Ovary (tissue), 9 donors: ENCODE data around the gene CTNNBIP1. TPM values are rescaled to one million over a fixed set of nuclear protein-coding genes. Genes with fewer than 3 reads are reported as not detected.
"Not testable (repeated sequence)": the region's sequence is repeated elsewhere in the genome, so short reads cannot be mapped to it uniquely, and the experiment has no call there.

ENCODE experiments used
- DNase-seq, 5 donors: peaks; one replicate each; pipeline ENCODE4 v3.0.0-alpha.2; 2019 to 2020
- H3K27ac ChIP-seq, 2 donors: fragments of 200-600 bp; one replicate each; pipeline versions ENCODE4 v1.5.1 to v1.8.0; 2019 to 2022
- H3K27me3 ChIP-seq: fragments of 200-600 bp; one replicate; pipeline ENCODE4 v1.8.0; 2022
- H3K36me3 ChIP-seq: fragments of 200-600 bp; sonication (generic); one replicate; pipeline ENCODE4 v1.5.1; 2019
- H3K4me1 ChIP-seq: one replicate; pipeline ENCODE4 v1.8.1; 2013; ENCODE audit warnings: mild to moderate bottlenecking, moderate library complexity; ENCODE audit not compliant: insufficient read depth
- H3K4me3 ChIP-seq: fragments of 200-600 bp; sonication (generic); one replicate; pipeline ENCODE4 v1.5.1; 2017
- H3K9me3 ChIP-seq, 2 donors: fragments of 200-600 bp in 1 of 2; sonication (generic) in 1 of 2; one replicate each; pipeline versions ENCODE4 v1.5.1 to v1.8.1; 2013 to 2019; ENCODE audit warnings: mild to moderate bottlenecking in 1 of 2, moderate library complexity in 1 of 2
- EP300 ChIP-seq: sonication (generic); formaldehyde crosslinking; IDR thresholded peaks from one replicate; pipeline ENCODE4 v1.6.1; 2017; ENCODE audit warnings: antibody characterized with exemption
- POLR2A ChIP-seq: fragments of 450-650 bp; IDR thresholded peaks from one replicate; pipeline ENCODE4 v1.6.1; 2017; ENCODE audit warnings: antibody characterized with exemption, mild to moderate bottlenecking, moderate library complexity
- WGBS, 3 donors: extraction: QIAGEN DNeasy Blood & Tissue Kit in 1 of 3; methylation state at CpG; one replicate each; pipeline versions ENCODE4 v1.1.5 to v1.1.7; 2013 to 2017; 5-methylcytosine and 5-hydroxymethylcytosine counted together
- intact Hi-C, 4 donors: fragments of 100-400 bp; cut with DNase I; formaldehyde crosslinking; loops; one replicate each; pipeline versions ENCODE4 v1.11.0 to v1.15.1; 2022 to 2023
- polyA plus RNA-seq, 2 donors: library from polyadenylated mRNA; stranded (reverse); fragments of 200-250 nt in 1 of 2; fragments of 350-450 nt in 1 of 2; fragmentation: Illumina TruSeq in 1 of 2; extraction: RNeasy Lipid Tissue Mini Kit (QIAGEN cat#74804) in 1 of 2; gene quantifications; one replicate each; pipeline ENCODE4 v1.2.3, GENCODE V29; 2013 to 2014
- total RNA-seq, 7 donors: library from RNA; depleted of rRNA in 2 of 7; stranded (reverse); fragments of >200 nt in 2 of 7; fragmentation: NEBNext Ultra II Directional in 3 of 7; extraction: Animal tissue kit (Norgen Biotek cat#: 25700) in 3 of 7; gene quantifications; one replicate each; pipeline versions ENCODE4 v1.1.0 to v1.2.4, GENCODE V29; 2016 to 2023
- TF ChIP-seq, protein P1 (sequence below), 3 donors: fragments of 450-650 bp in 2 of 3; fragments of 200-600 bp in 1 of 3; IDR thresholded peaks; one replicate each; pipeline versions ENCODE4 v1.5.1 to v1.8.0; 2016 to 2022; ENCODE audit warnings: antibody characterized with exemption in 3 of 3, mild to moderate bottlenecking in 1 of 3
- donor health status: DM: no; HTN: no; CAD: no; lungs with moderate emphysema.
- donor health status: DM: no; HTN: no; CAD: no.
- donor health status: Bipolar disorder and iron deficiency.
- donor health status: DM: yes; HTN: yes; CAD: no.
- donor health status: DM: no; HTN: no; CAD: no.
- donor health status: DM: yes; HTN: yes; CAD: no.

CTNNBIP1 gene
- total and polyA plus RNA-seq, 9 donors, result 10.4 to 28.5 (median 20.7) TPM

DNA sequence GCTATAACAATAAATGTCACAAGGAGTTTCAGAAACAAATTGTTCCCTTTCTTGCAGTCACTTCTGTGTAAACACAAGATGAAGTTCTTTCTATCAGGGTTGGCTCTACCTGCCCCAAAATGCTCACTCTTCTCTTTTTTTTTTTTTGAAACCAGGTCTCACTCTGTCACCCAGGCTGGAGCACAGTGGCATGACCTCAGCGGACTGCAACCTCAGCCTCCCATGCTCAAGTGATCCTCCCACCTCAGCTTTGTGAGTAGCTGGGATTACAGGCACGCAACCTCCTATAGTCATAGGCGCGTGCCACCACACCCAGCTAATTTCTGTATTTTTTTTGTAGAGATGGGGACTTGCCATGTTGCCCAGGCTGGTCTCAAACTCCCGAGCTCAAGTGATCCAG, 10.5 kb upstream of the CTNNBIP1 start:
- 89 to 94% (median 90%) methylated on average over 5 of the region's 5 CpGs for WGBS, 3 donors
- Histone ChIP-seq H3K27ac (no peak overlapping the region), H3K4me3 (no peak overlapping the region), H3K27me3 (no peaks in the 10 kb centered on the region), H3K36me3 (no peaks in the 10 kb centered on the region), H3K9me3 (no peaks in the 10 kb centered on the region), H3K4me1 (no peaks in the 10 kb centered on the region)
- DNase-seq, result no peak
- TF ChIP-seq EP300 (no peak), POLR2A (no peak)
- TF ChIP-seq, protein P1, sequence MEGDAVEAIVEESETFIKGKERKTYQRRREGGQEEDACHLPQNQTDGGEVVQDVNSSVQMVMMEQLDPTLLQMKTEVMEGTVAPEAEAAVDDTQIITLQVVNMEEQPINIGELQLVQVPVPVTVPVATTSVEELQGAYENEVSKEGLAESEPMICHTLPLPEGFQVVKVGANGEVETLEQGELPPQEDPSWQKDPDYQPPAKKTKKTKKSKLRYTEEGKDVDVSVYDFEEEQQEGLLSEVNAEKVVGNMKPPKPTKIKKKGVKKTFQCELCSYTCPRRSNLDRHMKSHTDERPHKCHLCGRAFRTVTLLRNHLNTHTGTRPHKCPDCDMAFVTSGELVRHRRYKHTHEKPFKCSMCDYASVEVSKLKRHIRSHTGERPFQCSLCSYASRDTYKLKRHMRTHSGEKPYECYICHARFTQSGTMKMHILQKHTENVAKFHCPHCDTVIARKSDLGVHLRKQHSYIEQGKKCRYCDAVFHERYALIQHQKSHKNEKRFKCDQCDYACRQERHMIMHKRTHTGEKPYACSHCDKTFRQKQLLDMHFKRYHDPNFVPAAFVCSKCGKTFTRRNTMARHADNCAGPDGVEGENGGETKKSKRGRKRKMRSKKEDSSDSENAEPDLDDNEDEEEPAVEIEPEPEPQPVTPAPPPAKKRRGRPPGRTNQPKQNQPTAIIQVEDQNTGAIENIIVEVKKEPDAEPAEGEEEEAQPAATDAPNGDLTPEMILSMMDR (IDR thresholded peaks at IDR 0.05), result no peak
- intact Hi-C loops, result no loop called here

DNA sequence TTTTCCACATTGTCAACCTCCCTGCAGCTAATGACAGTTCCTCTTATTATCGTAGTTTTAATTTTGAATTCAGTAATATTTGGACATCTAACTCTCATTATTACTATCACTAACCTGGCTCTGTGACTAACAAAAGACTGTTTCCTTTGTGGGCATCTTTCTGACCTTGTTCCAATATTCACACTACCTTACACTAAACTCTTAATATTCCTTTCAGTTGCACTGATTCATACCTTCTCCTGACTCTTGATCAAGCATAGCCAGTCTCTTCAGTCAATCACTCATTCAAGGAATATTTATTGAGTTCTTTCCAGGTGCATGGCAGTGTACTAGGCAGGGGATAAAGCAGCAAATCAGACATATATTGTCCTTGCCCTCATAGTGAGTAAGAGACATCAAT, 7.8 kb upstream of the CTNNBIP1 start:
- H3K27ac ChIP-seq, result no peak overlapping the region
- 91 to 97% (median 96%) methylated on average over 1 of the region's 1 CpG for WGBS, 3 donors
- TF ChIP-seq EP300 (no peak), POLR2A (no peak)
- TF ChIP-seq, protein P1 (IDR thresholded peaks at IDR 0.05), result no peak
- no peak for DNase-seq
- no peaks in the 10 kb centered on the region for H3K36me3 ChIP-seq
- H3K27me3 ChIP-seq, result no peaks in the 10 kb centered on the region
- no peaks in the 10 kb centered on the region for H3K9me3 ChIP-seq
- no peak overlapping the region for H3K4me3 ChIP-seq
- intact Hi-C loops, result no loop called here
- no peaks in the 10 kb centered on the region for H3K4me1 ChIP-seq

DNA sequence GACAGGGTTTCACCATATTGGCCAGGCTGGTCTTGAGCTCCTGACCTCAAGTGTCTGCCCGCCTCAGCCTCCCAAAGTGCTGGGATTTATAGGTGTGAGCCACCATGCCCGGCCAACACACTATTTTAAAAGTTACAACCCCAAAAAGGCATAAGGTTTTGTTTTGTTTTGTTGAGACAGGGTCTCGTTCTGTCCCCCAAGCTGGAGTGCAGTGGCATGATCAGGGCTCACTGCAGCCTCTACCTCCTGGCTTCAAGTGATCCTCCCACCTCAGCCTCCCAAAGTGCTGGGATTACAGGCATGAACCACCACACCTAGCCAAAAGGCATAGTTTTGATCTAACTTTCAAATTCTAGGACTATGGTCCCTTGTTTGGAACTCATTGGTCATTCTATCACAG, 7.4 kb upstream of the CTNNBIP1 start:
- intact Hi-C loops, H3K27me3 ChIP-seq: not testable (repeated sequence)
- WGBS, 3 donors, result 89 to 93% (median 90%) methylated on average over 3 of the region's 3 CpGs

DNA sequence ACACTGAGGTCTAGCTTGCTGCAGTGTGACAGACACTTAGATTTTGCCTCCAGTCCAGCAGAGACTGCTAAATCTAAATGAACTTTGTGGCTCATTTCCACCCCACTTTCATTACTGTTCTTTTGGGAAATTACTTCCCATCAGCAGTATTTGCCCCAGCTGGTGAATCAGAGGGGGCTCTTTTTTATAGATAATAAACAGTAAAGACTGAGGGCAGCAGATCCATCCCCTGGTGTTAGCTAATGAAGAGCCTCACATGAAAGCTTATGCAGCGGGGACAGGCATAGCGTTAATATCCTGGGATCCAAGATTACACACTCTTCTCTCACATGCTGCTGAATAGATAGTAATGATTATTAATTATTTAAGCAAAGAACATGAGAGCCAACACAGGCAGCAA, 6.4 kb upstream of the CTNNBIP1 start:
- TF ChIP-seq EP300, result no peak
- TF ChIP-seq, protein P1 (IDR thresholded peaks at IDR 0.05), result no peak
- H3K9me3 ChIP-seq, result no peaks in the 10 kb centered on the region
- H3K27ac ChIP-seq, result no peak overlapping the region
- no peaks in the 10 kb centered on the region for H3K36me3 ChIP-seq
- 79 to 91% (median 80%) methylated on average over 2 of the region's 2 CpGs for WGBS, 3 donors
- H3K27me3 ChIP-seq, result no peaks in the 10 kb centered on the region
- H3K4me1 ChIP-seq, result no peaks in the 10 kb centered on the region
- intact Hi-C loops, result no loop called here
- no peak for DNase-seq
- no peak overlapping the region for H3K4me3 ChIP-seq

More for the DNA sequence above, 7.4 kb upstream of the CTNNBIP1 start:
- not testable (repeated sequence) for H3K4me1 ChIP-seq, H3K9me3 ChIP-seq, H3K27ac ChIP-seq, H3K36me3 ChIP-seq, DNase-seq, H3K4me3 ChIP-seq

DNA sequence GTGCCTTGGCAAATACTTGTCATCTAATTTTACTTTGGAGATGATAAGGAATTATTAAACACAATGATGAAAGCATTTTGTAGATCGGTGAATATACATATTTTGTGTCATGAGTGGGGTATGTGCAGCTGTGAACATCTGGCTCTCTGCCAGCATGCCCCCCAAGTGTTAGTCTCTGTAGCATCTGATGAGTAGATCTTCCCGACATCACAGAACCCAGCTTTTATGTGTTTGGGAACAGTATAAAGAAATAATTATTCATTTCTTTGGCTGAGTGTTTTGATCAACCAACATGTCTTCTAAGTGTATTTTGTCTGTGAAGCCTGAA, 4.5 kb upstream of the CTNNBIP1 start:
- no peak overlapping the region for H3K27ac ChIP-seq
- intact Hi-C loops, result no loop called here
- DNase-seq, result no peak
- H3K4me1 ChIP-seq, result no peaks in the 10 kb centered on the region
- WGBS, 3 donors, result 43 to 63% (median 50%) methylated on average over 2 of the region's 2 CpGs
- no peaks in the 10 kb centered on the region for H3K36me3 ChIP-seq
- no peaks in the 10 kb centered on the region for H3K9me3 ChIP-seq
- TF ChIP-seq, protein P1 (IDR thresholded peaks at IDR 0.05), result no peak
- TF ChIP-seq EP300 (no peak), POLR2A (no peak)
- H3K27me3 ChIP-seq, result no peaks in the 10 kb centered on the region
- H3K4me3 ChIP-seq, result no peak overlapping the region
